Gastrocnemius medialis (tissue), 4 donors: ENCODE data around the gene SRP72. TPM values are rescaled to one million over a fixed set of nuclear protein-coding genes. Genes with fewer than 3 reads are reported as not detected.

Experiments used
- ATAC-seq, 2 donors: fragments of 150-250 bp; one replicate each; pipeline ENCODE4 v1.9.1; 2016
- DNase-seq, 2 donors: peaks; one replicate each; pipeline ENCODE4 v3.0.0-alpha.2; 2019
- H3K27ac ChIP-seq, 4 donors: fragments of 200-600 bp; sonication (generic); 1 replicate in 1 of 4; 2 replicates in 3 of 4; pipeline ENCODE4 v1.5.1; 2016 to 2018; ENCODE audit warnings: mild to moderate bottlenecking in 2 of 4, moderate library complexity in 1 of 4
- H3K27me3 ChIP-seq, 3 donors: fragments of 200-600 bp; sonication (generic) in 2 of 3; 1 replicate in 1 of 3; 2 replicates in 2 of 3; pipeline versions ENCODE4 v1.5.1 to v1.6.0; 2016 to 2019; ENCODE audit warnings: mild to moderate bottlenecking in 1 of 3, moderate library complexity in 1 of 3
- H3K36me3 ChIP-seq, 2 donors: fragments of 200-600 bp; sonication (generic) in 1 of 2; one replicate each; pipeline ENCODE4 v1.5.1; 2017 to 2018
- H3K4me1 ChIP-seq, 2 donors: fragments of 200-600 bp; sonication (generic) in 1 of 2; one replicate each; pipeline ENCODE4 v1.5.1; 2016 to 2017; ENCODE audit warnings: mild to moderate bottlenecking in 2 of 2
- H3K4me3 ChIP-seq, 4 donors: fragments of 200-600 bp; sonication (generic) in 3 of 4; 1 replicate in 1 of 4; 2 replicates in 3 of 4; pipeline ENCODE4 v1.5.1; 2016 to 2019; ENCODE audit warnings: mild to moderate bottlenecking in 2 of 4
- H3K9me3 ChIP-seq, 3 donors: fragments of 200-600 bp; sonication (generic) in 2 of 3; 1 replicate in 1 of 3; 2 replicates in 2 of 3; pipeline ENCODE4 v1.5.1; 2016 to 2019
- POLR2A ChIP-seq, 2 donors: fragments of 450-650 bp; IDR thresholded peaks; one replicate each; pipeline ENCODE4 v1.6.1; 2017; ENCODE audit warnings: antibody characterized with exemption in 2 of 2, mild to moderate bottlenecking in 2 of 2, moderate library complexity in 2 of 2
- in situ Hi-C, 4 donors: fragments of 200-750 bp; cut with MboI; loops; one replicate each; pipeline versions ENCODE4 v1.15.0 to v1.8.0; 2017; ENCODE audit warnings: low sequenced_read_pairs in 4 of 4
- intact Hi-C: fragments of 100-400 bp; cut with DNase I; formaldehyde crosslinking; loops from one replicate; pipeline ENCODE4 v1.15.1; 2023; ENCODE audit warnings: low total_unique reads
- total RNA-seq, 4 donors: library from RNA; depleted of rRNA; stranded (reverse); fragments of >200 nt; gene quantifications; one replicate each; pipeline versions ENCODE4 v1.1.0 to v1.2.3, GENCODE V29; 2016
- TF ChIP-seq, protein P1 (sequence below), 5 experiments: fragments of 450-650 bp in 3 of 5; fragments of 200-600 bp in 2 of 5; sonication (generic) in 2 of 5; IDR thresholded peaks in 4 of 5; conservative IDR thresholded peaks in 1 of 5; 1 replicate in 4 of 5; 2 replicates in 1 of 5; pipeline ENCODE4 v1.5.1; 2016 to 2019; ENCODE audit warnings: antibody characterized with exemption in 5 of 5, mild to moderate bottlenecking in 3 of 5, moderate library complexity in 3 of 5

The SRP72 gene
- total RNA-seq, 4 donors from 2014 or later: 35.8 to 70.4 (median 53.1) TPM

DNA sequence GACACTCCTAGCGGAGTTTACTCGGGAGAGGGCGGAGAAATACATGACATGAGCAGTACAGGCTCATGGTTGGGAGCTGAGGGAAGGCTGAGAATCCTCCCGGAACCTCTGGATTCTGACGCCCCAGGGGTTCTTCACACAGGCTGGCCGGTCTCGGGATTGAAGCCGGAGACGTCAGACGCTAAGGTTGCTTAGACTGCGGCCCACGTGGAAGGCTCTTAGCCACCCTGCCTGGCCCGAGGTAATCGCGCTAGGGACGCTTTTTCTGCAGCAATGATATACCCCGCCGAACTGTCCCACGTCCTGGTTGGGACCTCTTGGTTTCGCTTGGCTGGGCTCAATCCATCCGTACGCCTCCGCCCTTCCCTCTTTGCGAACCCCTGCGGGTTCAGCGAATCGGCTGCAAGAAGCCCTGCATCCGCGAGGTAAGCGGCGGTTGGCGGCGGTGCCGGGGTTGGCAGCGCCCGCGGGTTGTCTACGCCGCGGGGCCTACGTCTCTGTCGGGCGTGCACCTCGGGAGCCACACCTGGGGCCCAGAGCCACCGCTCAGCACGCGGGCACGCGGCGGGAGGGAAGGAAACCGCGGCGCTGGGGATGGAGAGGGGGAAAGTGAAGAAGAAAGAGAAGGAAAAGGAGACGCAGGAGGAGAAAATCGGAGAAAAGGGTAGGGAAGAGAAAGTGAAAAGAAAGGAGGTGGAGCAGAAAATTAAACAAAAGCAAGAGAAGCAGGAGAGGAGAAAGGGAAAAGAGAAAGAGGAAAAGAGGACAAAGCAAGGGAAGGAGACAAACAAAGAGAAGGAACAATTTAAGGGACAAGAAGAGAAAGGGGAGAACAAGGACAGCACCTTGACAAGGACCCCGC lies 38.1 kb downstream of the SRP72 start, which contains the start of gene ARL9:
ARL9 (plus strand) TSS at position 523 of the 862 bp plus-strand sequence; CDS start at position 595, 72 bp downstream.
- Histone ChIP-seq H3K9me3 (no peaks in the 10 kb centered on the region), H3K27me3 (peaks cover 7 to 9% (median 8%) of the 10 kb centered on the region in 3 donors), H3K27ac (no peak within 1 kb of the TSS), H3K4me3 (peak within 1 kb of the TSS; percentile 50 to 58 (median 54)), H3K36me3 (peaks cover 0 to 32% of the 10 kb centered on the region in 2 donors), H3K4me1 (peaks cover 0 to 8% of the 10 kb centered on the region in 2 donors)
- TF ChIP-seq, protein P1, sequence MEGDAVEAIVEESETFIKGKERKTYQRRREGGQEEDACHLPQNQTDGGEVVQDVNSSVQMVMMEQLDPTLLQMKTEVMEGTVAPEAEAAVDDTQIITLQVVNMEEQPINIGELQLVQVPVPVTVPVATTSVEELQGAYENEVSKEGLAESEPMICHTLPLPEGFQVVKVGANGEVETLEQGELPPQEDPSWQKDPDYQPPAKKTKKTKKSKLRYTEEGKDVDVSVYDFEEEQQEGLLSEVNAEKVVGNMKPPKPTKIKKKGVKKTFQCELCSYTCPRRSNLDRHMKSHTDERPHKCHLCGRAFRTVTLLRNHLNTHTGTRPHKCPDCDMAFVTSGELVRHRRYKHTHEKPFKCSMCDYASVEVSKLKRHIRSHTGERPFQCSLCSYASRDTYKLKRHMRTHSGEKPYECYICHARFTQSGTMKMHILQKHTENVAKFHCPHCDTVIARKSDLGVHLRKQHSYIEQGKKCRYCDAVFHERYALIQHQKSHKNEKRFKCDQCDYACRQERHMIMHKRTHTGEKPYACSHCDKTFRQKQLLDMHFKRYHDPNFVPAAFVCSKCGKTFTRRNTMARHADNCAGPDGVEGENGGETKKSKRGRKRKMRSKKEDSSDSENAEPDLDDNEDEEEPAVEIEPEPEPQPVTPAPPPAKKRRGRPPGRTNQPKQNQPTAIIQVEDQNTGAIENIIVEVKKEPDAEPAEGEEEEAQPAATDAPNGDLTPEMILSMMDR (IDR thresholded peaks at IDR 0.05 in 4 of 5, conservative IDR thresholded peaks at IDR 0.05 in 1 of 5): no peak
- TF ChIP-seq POLR2A (IDR thresholded peaks at IDR 0.05): no peak
- in situ Hi-C loops: no loop called here
- peak; percentile 56 to 71 for ATAC-seq
- peak in 1 of 2 donors; percentile 7 for DNase-seq
- intact Hi-C loops: no loop called here

DNA sequence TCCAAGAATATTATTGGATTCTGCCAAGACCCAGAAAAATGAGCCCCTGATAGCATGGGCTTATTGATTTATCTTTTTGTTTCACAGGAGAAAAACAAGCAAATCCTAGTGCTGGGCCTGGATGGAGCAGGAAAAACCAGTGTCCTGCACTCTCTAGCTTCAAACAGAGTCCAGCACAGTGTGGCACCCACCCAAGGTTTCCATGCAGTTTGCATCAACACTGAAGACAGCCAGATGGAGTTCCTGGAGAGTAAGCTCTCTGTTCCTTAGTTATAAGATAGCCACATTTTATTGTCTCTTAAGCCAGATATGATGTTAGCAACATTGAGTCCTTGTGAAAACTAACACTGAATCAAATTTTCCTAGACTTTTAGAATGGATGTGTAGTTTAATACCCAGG lies 43.7 kb downstream of the SRP72 start:
- Histone ChIP-seq H3K9me3 (no peaks in the 10 kb centered on the region), H3K36me3 (no peaks in the 10 kb centered on the region), H3K4me3 (no peak overlapping the region), H3K27ac (no peak overlapping the region), H3K4me1 (no peaks in the 10 kb centered on the region), H3K27me3 (peaks cover 3 to 4% (median 4%) of the 10 kb centered on the region in 3 donors)
- intact Hi-C loops: no loop called here
- ATAC-seq: no peak
- in situ Hi-C loops: no loop called here
- TF ChIP-seq, protein P1 (IDR thresholded peaks at IDR 0.05 in 4 of 5, conservative IDR thresholded peaks at IDR 0.05 in 1 of 5): no peak
- TF ChIP-seq POLR2A (IDR thresholded peaks at IDR 0.05): no peak
- no peak for DNase-seq

DNA sequence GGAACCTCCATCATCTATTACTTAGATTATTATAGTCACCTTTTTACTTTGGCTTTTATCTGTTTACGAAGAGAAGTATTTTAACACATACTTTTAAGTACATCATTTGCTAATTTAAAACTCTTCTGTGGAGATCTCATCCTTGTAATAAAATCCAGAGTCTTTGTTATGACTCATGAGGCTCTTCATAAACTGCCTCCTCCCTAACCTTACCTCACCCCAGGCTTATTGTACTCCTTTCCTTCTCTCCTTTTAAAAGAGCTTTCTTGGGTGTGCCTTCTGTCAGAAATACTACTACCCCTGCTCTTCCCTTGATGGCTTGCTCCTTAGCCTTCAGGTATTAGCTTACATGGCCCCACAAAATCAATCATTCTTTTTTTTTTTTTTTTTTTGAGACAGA lies 44.7 kb downstream of the SRP72 start:
- in situ Hi-C loops (no loop called here), intact Hi-C loops (no loop called here)
- Histone ChIP-seq H3K27me3 (no peaks in the 10 kb centered on the region), H3K4me1 (no peaks in the 10 kb centered on the region), H3K27ac (no peak overlapping the region), H3K36me3 (no peaks in the 10 kb centered on the region), H3K4me3 (no peak overlapping the region), H3K9me3 (no peaks in the 10 kb centered on the region)
- TF ChIP-seq, protein P1 (IDR thresholded peaks at IDR 0.05 in 4 of 5, conservative IDR thresholded peaks at IDR 0.05 in 1 of 5): no peak
- TF ChIP-seq POLR2A (IDR thresholded peaks at IDR 0.05): no peak
- ATAC-seq (no peak), DNase-seq (no peak)

DNA sequence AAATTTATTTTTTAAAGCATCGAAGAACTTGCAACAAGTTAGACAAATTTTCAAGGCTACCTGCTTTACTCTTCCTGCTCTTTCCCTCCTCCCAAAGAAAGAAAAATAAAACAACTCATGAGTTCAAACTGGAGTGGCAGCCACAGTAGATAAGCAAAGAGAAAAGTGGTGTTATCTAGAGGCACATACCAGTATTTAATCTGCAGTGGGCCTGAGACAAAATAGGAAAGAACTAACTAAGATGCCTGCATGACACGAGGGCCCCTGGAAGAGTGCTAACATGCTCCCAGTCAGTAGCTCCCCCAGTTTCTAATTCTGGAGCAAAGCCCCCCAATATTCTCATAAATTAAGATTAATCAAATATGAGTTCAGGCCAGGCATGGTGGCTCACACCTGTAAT lies 46.1 kb downstream of the SRP72 start:
- Histone ChIP-seq H3K9me3 (no peaks in the 10 kb centered on the region), H3K27ac (no peak overlapping the region), H3K4me3 (no peak overlapping the region), H3K27me3 (no peaks in the 10 kb centered on the region), H3K4me1 (no peaks in the 10 kb centered on the region), H3K36me3 (no peaks in the 10 kb centered on the region)
- intact Hi-C loops (no loop called here), in situ Hi-C loops (no loop called here)
- TF ChIP-seq, protein P1 (IDR thresholded peaks at IDR 0.05 in 4 of 5, conservative IDR thresholded peaks at IDR 0.05 in 1 of 5): no peak
- no peak for TF ChIP-seq POLR2A (IDR thresholded peaks at IDR 0.05)
- DNase-seq (no peak), ATAC-seq (no peak)
